ELR (cell line): ENCODE results near the gene WDR6.
A peak's percentile ranks its signal among the peaks of the same experiment; 100 is the strongest.

Experiments
- DNase-seq: peaks from one replicate; pipeline ENCODE4 v3.0.0-alpha.2; 2015; ENCODE audit warnings: low read depth

WDR6 gene

DNA sequence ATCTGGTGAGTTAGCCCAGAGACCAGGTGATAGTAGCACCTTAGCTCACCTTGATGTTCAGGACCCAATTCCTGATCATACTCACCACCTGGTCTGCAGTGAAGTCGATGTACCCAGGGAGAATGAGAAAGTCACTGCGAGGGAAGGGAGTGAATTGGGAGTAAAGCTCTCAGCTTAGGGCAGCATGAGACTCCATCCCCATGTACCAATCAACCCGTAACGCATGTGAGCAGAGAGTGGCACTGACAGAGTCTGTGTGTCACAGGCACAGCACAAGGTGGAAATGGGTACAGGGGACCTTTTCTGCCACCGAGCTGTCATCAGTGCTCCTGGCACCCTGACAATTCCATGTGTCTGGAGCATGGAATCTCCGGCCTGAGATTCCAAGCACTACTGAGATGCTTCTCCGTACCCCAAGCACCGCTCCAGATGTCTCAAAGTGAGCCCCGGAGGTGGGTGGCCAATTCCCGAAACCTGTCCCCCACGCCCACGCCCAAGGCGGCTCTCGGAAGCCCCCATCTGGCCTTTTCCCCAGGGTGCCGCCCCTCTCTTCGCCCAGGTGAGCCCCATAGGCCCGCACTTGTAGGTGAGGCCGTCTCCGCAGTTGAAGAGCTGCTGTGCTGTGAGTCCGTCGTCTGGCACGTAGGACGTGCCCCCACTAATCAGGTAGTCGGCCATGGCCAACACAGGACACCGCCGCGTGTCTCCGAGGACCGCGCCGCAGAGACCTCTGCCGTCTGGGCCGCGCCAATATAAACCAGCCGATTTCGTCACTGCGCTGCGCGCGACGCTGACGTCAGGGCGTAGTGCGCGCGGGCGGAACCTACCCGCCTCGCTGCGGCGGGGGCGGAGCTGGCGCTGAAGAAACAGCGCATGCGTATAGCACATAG, 21.7 kb downstream of the WDR6 start, which contains the start of gene IMPDH2:
Gene IMPDH2, minus strand, starts transcription at position 726 of the 890 bp plus-strand sequence. Its CDS starts 48 bp downstream, at position 678.
- DNase-seq, result peak; percentile 93

DNA sequence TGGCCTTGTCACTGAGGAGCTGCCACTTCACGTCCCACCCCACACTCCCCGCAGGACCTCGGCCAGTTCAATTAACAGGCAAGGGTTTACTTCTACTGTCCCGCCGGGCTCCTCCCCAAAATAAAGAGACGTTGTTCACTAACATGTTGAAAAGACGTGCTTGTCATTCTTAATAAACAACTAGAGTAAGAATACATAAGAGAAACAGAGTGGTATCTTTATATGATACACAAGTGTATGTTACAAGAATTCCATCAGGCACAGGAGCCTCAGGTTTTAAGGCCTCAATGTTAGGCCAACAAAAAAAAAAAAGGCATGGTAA, 22.3 kb downstream of the WDR6 start:
- DNase-seq, result no peak

DNA sequence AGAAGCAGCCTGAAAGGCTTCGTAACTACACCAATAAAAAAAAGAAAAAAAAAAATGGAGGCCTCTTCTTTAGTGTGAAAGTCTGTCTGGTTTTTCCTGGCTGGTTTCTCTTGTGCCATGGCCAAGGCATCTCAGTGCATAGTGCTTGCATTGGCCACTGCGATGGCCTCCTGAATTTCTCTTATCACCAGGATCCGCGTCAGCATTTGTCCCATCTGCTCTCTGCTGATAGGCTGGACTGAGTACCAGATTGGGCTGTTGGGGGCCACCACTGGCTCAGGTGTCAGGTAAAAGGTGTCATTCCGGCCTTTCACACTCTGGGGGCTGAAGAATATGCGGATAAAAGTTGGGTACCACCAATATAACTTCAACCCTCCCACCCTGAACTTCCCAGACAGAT, 23.1 kb downstream of the WDR6 start:
- DNase-seq, result no peak

DNA sequence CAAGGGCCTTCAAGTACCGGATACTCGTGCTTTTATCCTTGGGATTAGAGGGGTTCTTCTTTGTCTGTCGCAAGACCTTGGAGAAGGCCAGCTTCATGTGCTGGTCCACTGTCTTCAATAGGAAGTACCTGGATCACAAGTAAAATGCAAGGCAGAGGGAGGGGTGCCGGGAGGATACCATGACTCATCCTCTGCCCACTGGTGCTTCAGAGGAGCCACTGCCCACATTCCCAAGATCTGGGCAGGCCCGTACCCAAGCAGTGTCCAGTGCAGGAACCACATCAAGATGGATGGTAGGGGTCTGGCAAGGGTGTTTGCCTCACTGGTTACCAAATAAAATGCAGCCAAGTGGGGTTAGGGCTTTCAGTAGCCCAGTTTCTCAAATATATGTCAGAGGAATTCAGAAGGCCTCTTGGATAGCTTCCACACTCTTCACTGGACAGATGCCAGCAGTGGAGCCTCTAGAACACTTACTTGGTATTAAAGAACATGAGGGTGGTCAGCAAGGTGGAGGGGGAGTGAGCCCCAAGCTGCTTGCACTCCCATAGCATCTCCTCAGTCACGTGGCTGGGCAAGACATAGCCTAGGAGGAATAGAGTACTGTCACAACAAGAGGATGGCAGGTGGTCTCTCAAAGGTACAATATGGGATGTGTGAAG, 25.6 kb downstream of the WDR6 start:
- peak; percentile 28 for DNase-seq

DNA sequence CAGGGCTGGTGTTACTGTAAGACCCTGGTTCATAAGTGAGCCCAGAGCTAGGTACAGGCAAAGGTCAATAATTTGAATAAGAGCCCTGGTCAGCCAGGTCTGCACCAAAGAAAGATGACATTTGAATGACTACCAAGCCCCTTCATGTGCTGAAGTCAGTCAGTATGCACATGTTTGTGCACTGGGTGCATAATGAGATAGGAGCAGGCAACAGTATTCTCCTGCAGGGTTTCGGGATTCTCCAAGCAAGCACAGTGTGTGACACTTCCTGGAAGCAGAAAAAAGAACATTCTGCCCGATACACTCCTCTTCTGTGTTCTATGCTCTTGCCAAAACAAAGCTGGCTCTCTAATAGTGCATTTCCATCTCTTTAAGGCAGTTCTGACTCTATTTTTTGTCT, 27.5 kb downstream of the WDR6 start:
- DNase-seq, result no peak

DNA sequence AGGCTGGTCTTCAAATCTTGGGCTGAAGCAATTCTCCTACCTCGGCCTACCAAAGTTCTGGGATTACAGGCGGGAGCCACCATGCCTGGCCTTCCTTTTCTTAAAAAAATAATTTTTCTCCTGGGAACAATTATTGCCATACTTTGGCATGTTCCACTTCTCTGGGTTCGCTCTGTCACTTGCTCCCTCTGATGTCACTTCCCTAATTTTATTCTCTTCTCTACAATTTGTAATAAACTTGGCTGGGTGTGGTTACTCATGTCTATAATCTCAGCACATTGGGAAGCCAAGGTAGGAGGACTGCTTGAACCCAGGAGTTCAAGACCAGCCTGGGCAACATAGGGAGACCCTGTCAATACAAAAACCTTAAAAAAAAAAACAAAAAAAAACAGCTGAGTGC, 28.1 kb downstream of the WDR6 start:
- no peak for DNase-seq

DNA sequence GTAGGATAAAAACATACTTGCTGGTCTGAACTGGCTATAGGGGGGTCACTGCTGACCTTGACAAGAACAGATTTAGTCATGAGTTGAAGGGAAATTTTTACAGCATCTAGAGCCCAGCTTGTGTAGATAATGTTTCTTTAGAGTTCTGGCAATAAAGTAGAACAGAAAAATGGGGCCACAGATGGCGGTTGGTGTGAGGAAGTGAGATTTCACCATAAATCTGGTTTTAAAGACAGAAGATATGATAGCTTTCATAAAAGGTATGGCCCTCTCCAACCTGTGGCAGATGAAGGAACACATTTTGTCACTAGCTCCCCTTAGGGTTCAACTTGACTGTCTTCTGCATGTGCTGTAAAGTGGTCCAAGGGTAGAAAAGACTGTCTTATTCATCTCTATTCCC, 46.4 kb downstream of the WDR6 start:
- DNase-seq, result no peak

DNA sequence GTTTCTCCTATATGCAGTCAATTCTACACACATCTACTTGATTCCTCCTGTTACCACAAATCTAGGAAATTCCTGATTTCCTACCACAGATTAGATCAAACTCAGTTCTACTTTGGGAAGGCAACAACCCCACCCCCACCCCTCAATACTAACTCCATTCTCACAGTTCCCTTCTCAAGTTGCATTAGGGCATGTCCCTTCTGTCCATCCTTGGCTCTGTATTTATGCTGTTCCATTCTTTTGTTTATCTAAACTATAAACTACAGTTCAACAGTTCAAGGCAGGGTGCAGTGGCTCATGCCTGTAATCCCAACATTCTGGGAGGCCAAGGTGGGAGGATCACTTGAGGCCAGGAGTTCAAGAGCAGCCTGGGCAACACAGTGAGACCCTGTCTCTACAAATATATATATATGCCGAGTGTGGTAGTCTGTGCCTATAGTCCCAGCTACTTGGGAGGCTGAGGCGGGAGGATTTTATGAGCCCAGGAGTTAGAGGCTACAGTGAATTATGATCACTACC, 47.2 kb downstream of the WDR6 start:
- no peak for DNase-seq

DNA sequence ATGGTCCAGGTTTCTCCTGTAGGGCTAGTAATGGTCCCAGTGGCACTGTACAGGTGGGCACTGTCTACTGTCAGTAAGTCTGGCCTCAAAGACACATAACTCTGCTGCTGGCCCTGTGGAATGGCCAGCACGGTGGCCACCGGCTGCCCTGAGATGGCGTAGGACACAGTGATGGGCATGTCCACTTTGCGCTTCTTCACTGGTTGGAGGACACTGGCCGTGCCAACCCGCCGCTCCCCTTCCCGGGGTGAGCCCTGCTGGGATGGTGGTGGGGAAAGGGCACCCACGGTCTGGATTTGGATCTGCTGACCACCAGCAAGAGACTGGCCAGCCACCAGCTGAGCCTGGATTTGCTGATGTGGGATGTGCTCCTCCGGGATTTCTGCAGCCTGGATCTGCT, 50.1 kb downstream of the WDR6 start:
- no peak for DNase-seq

DNA sequence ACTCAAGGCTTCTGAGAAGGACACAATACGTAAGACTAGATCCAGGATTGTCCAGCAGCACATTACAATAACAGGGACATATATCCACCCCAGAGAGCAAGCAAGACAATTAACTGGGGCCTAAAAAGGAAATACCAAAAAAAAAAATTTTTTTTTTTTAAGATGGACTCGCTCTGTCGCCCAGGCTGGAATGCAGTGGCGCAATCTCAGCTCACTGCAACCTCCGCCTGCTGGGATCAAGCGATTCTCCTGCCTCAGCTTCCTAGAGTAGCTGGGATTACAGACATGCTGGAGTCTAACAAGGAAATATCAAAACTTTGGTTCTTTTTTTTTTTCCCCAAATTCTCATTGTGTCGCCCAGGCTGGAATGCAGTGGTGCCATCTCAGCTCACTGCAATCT, 50.8 kb downstream of the WDR6 start:
- DNase-seq, result no peak
